GM12873 (cell line): Measurements from ENCODE around the gene OTOA.

Experiments
- TF ChIP-seq, protein P1 (sequence below): IDR thresholded peaks from 2 replicates; pipeline ENCODE4 v1.5.1; 2012; ENCODE audit warnings: low read depth, mild to moderate bottlenecking, moderate library complexity, low read length, control low read depth; ENCODE audit not compliant: insufficient read depth; ENCODE audit errors: missing control alignments

Gene OTOA

DNA sequence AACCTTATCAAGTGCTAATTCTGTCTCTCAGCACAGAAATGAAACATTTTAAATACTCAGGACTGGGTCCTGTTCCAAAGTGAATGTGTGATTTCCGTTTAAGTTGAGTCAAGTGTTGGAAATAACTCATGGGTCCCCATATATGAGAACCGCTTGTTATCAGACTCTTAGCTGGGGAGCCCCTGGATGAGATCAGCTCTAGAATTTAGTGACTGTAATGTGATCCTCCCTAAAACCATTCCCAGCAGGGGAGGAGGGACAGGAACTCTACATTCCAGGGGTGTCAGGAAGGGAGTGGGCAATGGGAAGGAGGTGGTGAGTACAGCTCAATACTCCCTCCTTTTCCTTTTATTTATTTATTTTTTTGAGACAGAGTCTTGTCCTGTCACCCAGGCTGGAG lies 37.5 kb downstream of the OTOA start:
- TF ChIP-seq, protein P1, sequence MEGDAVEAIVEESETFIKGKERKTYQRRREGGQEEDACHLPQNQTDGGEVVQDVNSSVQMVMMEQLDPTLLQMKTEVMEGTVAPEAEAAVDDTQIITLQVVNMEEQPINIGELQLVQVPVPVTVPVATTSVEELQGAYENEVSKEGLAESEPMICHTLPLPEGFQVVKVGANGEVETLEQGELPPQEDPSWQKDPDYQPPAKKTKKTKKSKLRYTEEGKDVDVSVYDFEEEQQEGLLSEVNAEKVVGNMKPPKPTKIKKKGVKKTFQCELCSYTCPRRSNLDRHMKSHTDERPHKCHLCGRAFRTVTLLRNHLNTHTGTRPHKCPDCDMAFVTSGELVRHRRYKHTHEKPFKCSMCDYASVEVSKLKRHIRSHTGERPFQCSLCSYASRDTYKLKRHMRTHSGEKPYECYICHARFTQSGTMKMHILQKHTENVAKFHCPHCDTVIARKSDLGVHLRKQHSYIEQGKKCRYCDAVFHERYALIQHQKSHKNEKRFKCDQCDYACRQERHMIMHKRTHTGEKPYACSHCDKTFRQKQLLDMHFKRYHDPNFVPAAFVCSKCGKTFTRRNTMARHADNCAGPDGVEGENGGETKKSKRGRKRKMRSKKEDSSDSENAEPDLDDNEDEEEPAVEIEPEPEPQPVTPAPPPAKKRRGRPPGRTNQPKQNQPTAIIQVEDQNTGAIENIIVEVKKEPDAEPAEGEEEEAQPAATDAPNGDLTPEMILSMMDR, result no peak

DNA sequence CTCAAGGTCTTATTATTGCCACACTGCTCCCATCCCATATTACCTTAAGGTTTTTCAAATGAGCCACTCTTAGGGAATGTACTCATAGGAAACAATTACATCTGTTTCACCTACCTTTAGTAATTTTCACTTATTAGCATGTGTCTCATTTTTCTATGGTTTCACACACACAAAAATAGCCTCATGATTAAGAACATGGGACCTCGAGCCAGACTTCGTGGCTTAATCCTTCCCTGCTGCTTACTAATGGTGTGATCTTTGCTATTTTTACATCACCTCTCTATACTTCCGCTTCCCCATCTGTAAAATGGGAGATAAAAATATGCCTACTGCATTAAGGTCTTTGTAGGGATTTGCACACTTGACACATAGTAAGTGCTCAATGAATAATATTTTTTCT lies 38.5 kb downstream of the OTOA start:
- TF ChIP-seq, protein P1, result no peak

DNA sequence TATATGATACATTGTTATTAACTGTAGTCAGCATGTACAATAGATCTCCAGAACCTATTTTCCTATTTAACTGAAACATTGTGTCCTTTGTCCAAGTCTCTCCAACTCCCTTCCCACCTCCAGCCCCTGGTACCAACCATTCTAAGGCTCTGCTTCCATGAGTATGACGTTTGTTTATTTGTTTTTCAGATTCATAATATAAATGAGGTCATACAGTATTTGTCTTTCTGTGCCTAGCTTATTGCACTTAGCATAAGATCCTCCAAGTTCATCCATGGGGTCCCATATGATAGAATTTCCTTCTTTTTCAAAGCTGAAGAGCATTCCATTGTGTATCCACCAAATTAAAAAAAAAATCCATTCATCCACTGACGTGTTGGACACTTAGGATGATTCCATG lies 39.4 kb downstream of the OTOA start:
- TF ChIP-seq, protein P1, result no peak

DNA sequence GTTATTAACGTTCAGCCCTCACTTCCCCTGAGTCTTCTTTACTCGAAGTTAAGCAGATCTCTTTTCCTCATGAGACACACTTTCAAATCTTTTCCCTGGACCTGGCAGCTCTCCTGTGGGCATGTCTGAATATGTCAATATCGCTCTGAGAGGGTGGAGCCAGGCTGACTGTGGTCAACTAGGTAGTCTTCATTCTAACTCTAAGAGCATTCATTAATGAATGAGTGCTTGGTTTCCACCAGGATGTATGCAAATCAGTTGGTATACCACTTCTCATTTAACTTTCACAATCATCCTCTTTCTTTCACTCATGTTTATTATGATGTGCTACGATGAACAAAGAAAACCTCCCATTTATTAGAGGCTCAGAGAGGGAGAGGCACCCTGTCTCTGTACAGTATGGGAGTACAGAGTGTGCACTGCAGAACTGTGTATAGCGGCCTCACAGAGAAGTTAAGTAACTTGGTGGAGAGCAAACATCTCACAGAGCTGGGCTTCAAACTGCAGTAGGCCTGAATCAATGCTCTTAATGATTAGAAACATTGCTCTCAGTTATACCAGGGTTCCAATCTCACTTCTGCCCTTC lies 39.9 kb downstream of the OTOA start:
- TF ChIP-seq, protein P1, result no peak

GRCh38 chr16:21704266-21704665 lies 40.5 kb downstream of the OTOA start:
- TF ChIP-seq, protein P1, result no peak

DNA sequence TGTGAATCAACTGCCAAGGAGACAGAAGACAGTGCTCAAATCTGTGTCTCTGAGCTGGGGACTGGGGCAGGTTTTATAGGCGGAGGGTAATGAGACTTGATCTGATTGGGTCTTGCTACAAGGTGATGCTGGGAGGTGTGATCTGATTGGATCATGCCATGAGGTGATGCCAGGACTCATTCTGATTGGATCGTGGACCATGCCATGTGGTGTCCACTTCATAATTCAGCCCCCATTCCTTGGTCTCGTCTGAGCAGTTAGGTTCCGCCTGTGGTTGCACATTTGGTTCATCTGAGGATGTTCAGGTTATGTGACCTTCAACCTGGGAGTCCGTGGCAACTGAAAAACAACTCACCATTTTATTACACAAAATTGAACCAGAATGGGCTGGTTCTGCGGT lies 41.0 kb downstream of the OTOA start:
- TF ChIP-seq, protein P1, result no peak

DNA sequence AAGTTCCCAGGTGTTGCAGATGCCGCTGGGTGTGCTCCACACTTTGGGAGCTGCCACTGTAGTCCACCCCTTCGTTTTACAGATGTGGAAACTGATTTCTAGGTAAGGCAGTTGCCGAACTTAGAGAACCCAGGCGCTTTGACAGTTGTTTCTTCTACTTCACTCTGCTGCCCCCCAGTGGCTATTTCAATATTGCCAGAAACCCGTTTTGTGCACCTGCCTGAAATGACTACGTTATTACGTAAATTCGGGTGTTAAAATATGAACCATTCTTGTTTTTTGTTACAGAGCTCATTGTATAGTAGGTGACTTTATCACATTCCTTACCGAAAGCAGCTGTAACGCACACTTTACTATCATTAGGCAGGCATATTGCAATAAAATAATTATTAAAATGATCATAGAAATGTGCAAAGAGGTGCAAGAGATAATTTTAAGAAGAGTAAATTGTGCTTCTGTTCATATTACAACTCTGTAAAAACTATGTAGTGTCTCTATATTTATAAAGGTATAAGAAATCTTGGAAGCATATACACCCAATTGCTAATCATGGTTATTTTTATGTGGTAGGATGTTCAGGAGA lies 44.9 kb downstream of the OTOA start:
- TF ChIP-seq, protein P1, result peak; percentile 78
